GM20000 (cell line): ENCODE measurements around the gene DENND5A.
A peak's percentile ranks its signal among the peaks of the same experiment; 100 is the strongest.

Experiments used
- DNase-seq: peaks from one replicate; pipeline ENCODE4 v3.0.0; 2012; ENCODE audit warnings: low spot score
- CTCF ChIP-seq: IDR thresholded peaks from 2 replicates; pipeline ENCODE4 v1.5.1; 2012; ENCODE audit warnings: mild to moderate bottlenecking, control low read depth; ENCODE audit errors: extremely low read depth, missing control alignments

Gene DENND5A

GRCh38 chr11:9208726-9209501 is 56.2 kb downstream of the DENND5A start:
- no peak for DNase-seq
- TF ChIP-seq CTCF, result no peak

GRCh38 chr11:9207229-9207628 is 57.9 kb downstream of the DENND5A start:
- TF ChIP-seq CTCF, result no peak
- no peak for DNase-seq

- no peak for TF ChIP-seq CTCF
- no peak for DNase-seq
These were observed 58.7 kb downstream of the DENND5A start for GRCh38 chr11:9206496-9206895.

GRCh38 chr11:9203691-9204311 is 61.3 kb downstream of the DENND5A start:
- DNase-seq, result peak; percentile 13
- TF ChIP-seq CTCF, result no peak

GRCh38 chr11:9201372-9202162 is 63.6 kb downstream of the DENND5A start:
- TF ChIP-seq CTCF, result no peak
- no peak for DNase-seq

- no peak for TF ChIP-seq CTCF
- no peak for DNase-seq
These were observed 64.7 kb downstream of the DENND5A start for GRCh38 chr11:9200471-9200870.

- no peak for DNase-seq
- TF ChIP-seq CTCF, result no peak
These were observed 71.8 kb downstream of the DENND5A start for GRCh38 chr11:9193316-9193715.
